HG03135 (cell line): ENCODE measurements around the gene ALS2CL.

ENCODE experiments used
- ATAC-seq: cut with Tn5 transposase; IDR thresholded peaks from one replicate; pipeline ENCODE4 v1.9.1; 2021; ENCODE audit warnings: mild to moderate bottlenecking, moderate library complexity; ENCODE audit not compliant: unreplicated experiment

Gene ALS2CL

GRCh38 chr3:46716461-46717441, 23.3 kb upstream of the ALS2CL start:
- no peak for ATAC-seq

- no peak for ATAC-seq
Observed at GRCh38 chr3:46715507-46716175, 22.2 kb upstream of the ALS2CL start.

- ATAC-seq, result no peak
Observed at GRCh38 chr3:46714728-46715506, 21.4 kb upstream of the ALS2CL start.

GRCh38 chr3:46713898-46714552, 20.5 kb upstream of the ALS2CL start:
- ATAC-seq, result no peak

GRCh38 chr3:46713050-46713897, 19.8 kb upstream of the ALS2CL start:
- no peak for ATAC-seq

GRCh38 chr3:46712191-46713049, 18.9 kb upstream of the ALS2CL start:
- no peak for ATAC-seq

GRCh38 chr3:46711760-46712159, 18.3 kb upstream of the ALS2CL start:
- ATAC-seq, result no peak

GRCh38 chr3:46711305-46711704, 17.8 kb upstream of the ALS2CL start:
- ATAC-seq, result no peak

- ATAC-seq, result no peak
Observed at GRCh38 chr3:46710671-46711295, 17.3 kb upstream of the ALS2CL start.

GRCh38 chr3:46710229-46710628, 16.8 kb upstream of the ALS2CL start:
- ATAC-seq, result no peak

GRCh38 chr3:46709721-46710120, 16.2 kb upstream of the ALS2CL start:
- ATAC-seq, result no peak

GRCh38 chr3:46709157-46709654, 15.7 kb upstream of the ALS2CL start:
- ATAC-seq, result no peak

GRCh38 chr3:46708401-46709156, 15.1 kb upstream of the ALS2CL start:
- no peak for ATAC-seq

GRCh38 chr3:46707601-46708011, 14.1 kb upstream of the ALS2CL start:
- ATAC-seq, result no peak

- no peak for ATAC-seq
Observed at GRCh38 chr3:46706771-46707582, 13.5 kb upstream of the ALS2CL start.

- ATAC-seq, result no peak
Observed at GRCh38 chr3:46705751-46706552, 12.5 kb upstream of the ALS2CL start.
